Gastrocnemius medialis (tissue), 4 donors: ENCODE data around the gene DUOXA2.

Source experiments
- POLR2A ChIP-seq, 2 donors: fragments of 450-650 bp; IDR thresholded peaks; one replicate each; pipeline ENCODE4 v1.6.1; 2017; ENCODE audit warnings: antibody characterized with exemption in 2 of 2, mild to moderate bottlenecking in 2 of 2, moderate library complexity in 2 of 2
- TF ChIP-seq, protein P1 (sequence below), 5 experiments: fragments of 450-650 bp in 3 of 5; fragments of 200-600 bp in 2 of 5; sonication (generic) in 2 of 5; IDR thresholded peaks in 4 of 5; conservative IDR thresholded peaks in 1 of 5; 1 replicate in 4 of 5; 2 replicates in 1 of 5; pipeline ENCODE4 v1.5.1; 2016 to 2019; ENCODE audit warnings: antibody characterized with exemption in 5 of 5, mild to moderate bottlenecking in 3 of 5, moderate library complexity in 3 of 5

DNA sequence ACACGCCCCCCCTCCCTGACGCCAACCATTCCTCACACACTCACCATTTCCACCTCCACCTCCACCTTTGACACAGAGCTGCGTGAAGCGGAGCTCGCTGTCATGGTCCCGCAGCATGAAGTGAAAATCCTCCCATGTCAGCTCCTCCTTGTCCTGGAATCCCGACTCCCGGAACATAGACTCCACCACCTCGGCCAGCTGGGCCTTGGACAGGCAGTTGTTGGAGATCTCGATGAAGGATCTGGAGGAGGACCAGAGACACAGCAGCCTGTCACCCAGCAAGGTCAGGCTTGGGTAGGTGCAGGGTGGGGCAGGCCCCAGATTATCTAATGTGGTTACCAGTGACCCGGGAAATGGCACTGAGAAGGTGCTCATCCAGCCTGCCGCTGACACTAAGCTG lies 12.4 kb upstream of the DUOXA2 start:
- TF ChIP-seq, protein P1, sequence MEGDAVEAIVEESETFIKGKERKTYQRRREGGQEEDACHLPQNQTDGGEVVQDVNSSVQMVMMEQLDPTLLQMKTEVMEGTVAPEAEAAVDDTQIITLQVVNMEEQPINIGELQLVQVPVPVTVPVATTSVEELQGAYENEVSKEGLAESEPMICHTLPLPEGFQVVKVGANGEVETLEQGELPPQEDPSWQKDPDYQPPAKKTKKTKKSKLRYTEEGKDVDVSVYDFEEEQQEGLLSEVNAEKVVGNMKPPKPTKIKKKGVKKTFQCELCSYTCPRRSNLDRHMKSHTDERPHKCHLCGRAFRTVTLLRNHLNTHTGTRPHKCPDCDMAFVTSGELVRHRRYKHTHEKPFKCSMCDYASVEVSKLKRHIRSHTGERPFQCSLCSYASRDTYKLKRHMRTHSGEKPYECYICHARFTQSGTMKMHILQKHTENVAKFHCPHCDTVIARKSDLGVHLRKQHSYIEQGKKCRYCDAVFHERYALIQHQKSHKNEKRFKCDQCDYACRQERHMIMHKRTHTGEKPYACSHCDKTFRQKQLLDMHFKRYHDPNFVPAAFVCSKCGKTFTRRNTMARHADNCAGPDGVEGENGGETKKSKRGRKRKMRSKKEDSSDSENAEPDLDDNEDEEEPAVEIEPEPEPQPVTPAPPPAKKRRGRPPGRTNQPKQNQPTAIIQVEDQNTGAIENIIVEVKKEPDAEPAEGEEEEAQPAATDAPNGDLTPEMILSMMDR (IDR thresholded peaks at IDR 0.05 in 4 of 5, conservative IDR thresholded peaks at IDR 0.05 in 1 of 5) = no peak
- no peak for TF ChIP-seq POLR2A (IDR thresholded peaks at IDR 0.05)
